ENCODE measurements around the gene TPX2. TPM values are rescaled to one million over a fixed set of nuclear protein-coding genes. Genes with fewer than 3 reads are reported as not detected.
"Not testable (repeated sequence)": the region's sequence is repeated elsewhere in the genome, so short reads cannot be mapped to it uniquely, and the experiment has no call there.

The TPX2 gene
- total RNA-seq, 2 experiments from 2014 or later: 166 to 175 TPM

- CTCF ChIA-PET: no interaction called here
- peaks cover 4% of the 10 kb centered on the region for H3K4me1 Mint-ChIP-seq (ENCODE audit: low read depth)
- intact Hi-C loops (cut with micrococcal nuclease): no loop called here
- DNase-seq: no peak
- peaks cover 3% of the 10 kb centered on the region for H3K27me3 Mint-ChIP-seq (ENCODE audit: low read depth)
- H3K36me3 Mint-ChIP-seq (ENCODE audit: low read depth): no peaks in the 10 kb centered on the region
- H3K9me3 Mint-ChIP-seq: no peaks in the 10 kb centered on the region
- H3K4me3 Mint-ChIP-seq: no peak overlapping the region
- no peak overlapping the region for H3K27ac Mint-ChIP-seq
These were observed 87.0 kb downstream of the TPX2 start for GRCh38 chr20:31826074-31826473.

GRCh38 chr20:31827059-31827458 is 88.0 kb downstream of the TPX2 start:
- peaks cover 4% of the 10 kb centered on the region for H3K4me1 Mint-ChIP-seq (ENCODE audit: low read depth)
- CTCF ChIA-PET: interaction anchor here (0.8 kb wide), 1 partner anchor 214 kb away, joined by 3 read pairs; no protein-coding TSS in a partner anchor
- H3K4me3 Mint-ChIP-seq: no peak overlapping the region
- intact Hi-C loops (cut with micrococcal nuclease): no loop called here
- peaks cover 3% of the 10 kb centered on the region for H3K27me3 Mint-ChIP-seq (ENCODE audit: low read depth)
- DNase-seq: no peak
- H3K9me3 Mint-ChIP-seq: no peaks in the 10 kb centered on the region
- no peak overlapping the region for H3K27ac Mint-ChIP-seq
- no peaks in the 10 kb centered on the region for H3K36me3 Mint-ChIP-seq (ENCODE audit: low read depth)

DNA sequence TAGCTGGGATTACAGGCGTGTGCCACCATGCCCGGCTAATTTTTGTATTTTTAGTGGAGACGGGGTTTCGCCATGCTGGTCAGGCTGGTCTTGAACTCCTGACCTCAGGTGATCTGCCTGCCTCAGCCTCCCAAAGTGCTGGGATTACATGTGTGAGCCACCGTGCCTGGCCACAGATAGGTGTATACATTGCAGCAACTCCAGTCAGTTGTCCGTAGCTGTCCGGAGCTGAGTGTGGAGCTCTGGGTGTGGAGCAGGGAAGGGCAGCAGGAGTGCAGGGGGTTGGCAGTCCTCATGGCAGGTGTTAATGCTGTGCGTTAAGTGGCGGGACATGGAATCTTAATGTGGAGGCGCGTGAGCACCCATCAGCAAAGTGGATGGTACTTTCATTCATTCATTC is 88.9 kb downstream of the TPX2 start:
- intact Hi-C loops (cut with micrococcal nuclease): not testable (repeated sequence)
- CTCF ChIA-PET: interaction anchor here (0.6 to 0.7 kb wide), 2 partner anchors 24 to 135 kb away, joined by 3 to 5 read pairs; no protein-coding TSS in a partner anchor

DNA sequence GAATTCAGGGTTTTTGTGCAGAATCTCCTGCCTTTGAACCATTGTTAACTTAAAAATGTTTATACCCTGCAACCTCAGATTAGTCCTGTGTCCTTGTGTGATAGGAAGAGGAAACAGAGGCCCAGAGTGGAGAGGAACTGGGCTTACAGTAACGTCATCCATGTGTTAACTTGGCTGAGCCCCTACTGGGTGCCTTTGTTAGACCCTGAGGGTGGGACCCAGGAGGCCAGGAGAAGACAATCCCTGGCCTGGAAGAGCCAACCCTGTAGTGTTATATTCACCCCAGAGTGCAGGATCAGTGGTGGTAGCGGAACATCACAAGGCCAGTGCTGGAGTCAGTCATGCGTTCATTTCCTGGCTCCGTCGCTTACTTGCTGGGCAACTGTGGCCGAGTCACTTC is 90.6 kb downstream of the TPX2 start:
- Mint-ChIP-seq H3K27ac (no peak overlapping the region), H3K4me3 (no peak overlapping the region), H3K36me3 (ENCODE audit: low read depth) (no peaks in the 10 kb centered on the region), H3K4me1 (ENCODE audit: low read depth) (no peaks in the 10 kb centered on the region), H3K9me3 (no peaks in the 10 kb centered on the region), H3K27me3 (ENCODE audit: low read depth) (no peaks in the 10 kb centered on the region)
- intact Hi-C loops (cut with micrococcal nuclease): no loop called here
- no peak for DNase-seq
- CTCF ChIA-PET: interaction anchor here (1.0 to 1.8 kb wide), 2 partner anchors 15 to 19 kb away, joined by 3 to 7 read pairs; no protein-coding TSS in a partner anchor

More for the DNA sequence above, 88.9 kb downstream of the TPX2 start:
- not testable (repeated sequence) for H3K27me3 Mint-ChIP-seq (ENCODE audit: low read depth); H3K9me3 Mint-ChIP-seq; DNase-seq; H3K4me3 Mint-ChIP-seq; H3K36me3 Mint-ChIP-seq (ENCODE audit: low read depth); H3K4me1 Mint-ChIP-seq (ENCODE audit: low read depth); H3K27ac Mint-ChIP-seq

DNA sequence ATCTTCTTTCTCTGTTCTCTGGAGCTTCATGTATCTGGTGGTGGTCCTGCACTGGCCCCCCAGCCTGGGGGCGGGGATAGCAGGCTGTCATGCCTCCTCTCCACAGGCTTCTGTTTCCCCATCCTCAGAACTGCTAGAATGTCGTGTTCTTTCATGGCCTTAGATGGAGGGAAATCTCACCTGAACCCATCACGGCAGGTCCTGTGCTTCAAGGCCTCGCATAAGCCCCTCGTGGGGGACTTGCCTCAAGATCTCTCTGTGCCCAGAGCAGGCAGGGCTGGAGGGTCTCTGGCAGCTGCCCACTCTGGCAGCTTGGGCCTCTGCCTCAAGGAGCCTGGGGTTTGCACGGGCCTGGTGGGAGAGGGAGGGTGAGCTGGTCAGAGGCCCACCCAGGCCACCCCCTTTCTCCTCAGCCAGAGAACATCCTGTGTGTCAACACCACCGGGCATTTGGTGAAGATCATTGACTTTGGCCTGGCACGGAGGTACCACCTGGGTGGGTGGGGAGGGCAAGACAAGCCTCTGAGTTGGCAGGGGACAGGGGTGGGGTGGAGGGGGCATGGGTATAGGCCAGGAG is 91.4 kb downstream of the TPX2 start:
- CTCF ChIA-PET: interaction anchor here (1.0 to 2.3 kb wide), 3 partner anchors 8 to 18 kb away, joined by 3 to 7 read pairs (median 5); no protein-coding TSS in a partner anchor
- H3K4me1 Mint-ChIP-seq (ENCODE audit: low read depth): no peaks in the 10 kb centered on the region
- intact Hi-C loops (cut with micrococcal nuclease): no loop called here
- no peak overlapping the region for H3K27ac Mint-ChIP-seq
- no peaks in the 10 kb centered on the region for H3K9me3 Mint-ChIP-seq
- no peak for DNase-seq
- H3K4me3 Mint-ChIP-seq: no peak overlapping the region
- H3K36me3 Mint-ChIP-seq (ENCODE audit: low read depth): no peaks in the 10 kb centered on the region
- H3K27me3 Mint-ChIP-seq (ENCODE audit: low read depth): no peaks in the 10 kb centered on the region

DNA sequence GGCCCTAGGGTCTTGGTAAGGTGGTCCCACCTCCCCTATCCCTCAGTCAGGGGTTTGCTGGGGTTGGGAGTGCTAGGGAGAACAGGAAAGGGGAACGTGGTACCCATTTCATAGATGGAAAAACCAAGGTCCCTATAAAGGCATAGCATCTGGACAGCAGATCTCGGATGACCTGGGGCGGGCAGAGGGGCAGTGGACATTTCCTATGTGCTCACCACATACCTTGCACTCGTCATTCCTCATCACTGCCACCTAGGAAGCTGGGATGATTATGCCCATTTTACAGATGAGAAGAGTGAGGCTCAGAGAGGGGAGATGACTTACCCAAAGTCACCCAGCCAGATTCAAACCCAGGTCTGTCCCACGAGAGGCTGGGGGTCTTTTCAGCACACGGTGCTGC is 92.1 kb downstream of the TPX2 start:
- intact Hi-C loops (cut with micrococcal nuclease): no loop called here
- H3K27ac Mint-ChIP-seq: no peak overlapping the region
- no peaks in the 10 kb centered on the region for H3K36me3 Mint-ChIP-seq (ENCODE audit: low read depth)
- CTCF ChIA-PET: interaction anchor here (1.0 to 2.3 kb wide), 2 partner anchors 9 to 199 kb away, joined by 3 to 5 read pairs; no protein-coding TSS in a partner anchor
- H3K4me3 Mint-ChIP-seq: no peak overlapping the region
- H3K9me3 Mint-ChIP-seq: no peaks in the 10 kb centered on the region
- H3K27me3 Mint-ChIP-seq (ENCODE audit: low read depth): no peaks in the 10 kb centered on the region
- peaks cover 2% of the 10 kb centered on the region for H3K4me1 Mint-ChIP-seq (ENCODE audit: low read depth)
- DNase-seq: no peak

DNA sequence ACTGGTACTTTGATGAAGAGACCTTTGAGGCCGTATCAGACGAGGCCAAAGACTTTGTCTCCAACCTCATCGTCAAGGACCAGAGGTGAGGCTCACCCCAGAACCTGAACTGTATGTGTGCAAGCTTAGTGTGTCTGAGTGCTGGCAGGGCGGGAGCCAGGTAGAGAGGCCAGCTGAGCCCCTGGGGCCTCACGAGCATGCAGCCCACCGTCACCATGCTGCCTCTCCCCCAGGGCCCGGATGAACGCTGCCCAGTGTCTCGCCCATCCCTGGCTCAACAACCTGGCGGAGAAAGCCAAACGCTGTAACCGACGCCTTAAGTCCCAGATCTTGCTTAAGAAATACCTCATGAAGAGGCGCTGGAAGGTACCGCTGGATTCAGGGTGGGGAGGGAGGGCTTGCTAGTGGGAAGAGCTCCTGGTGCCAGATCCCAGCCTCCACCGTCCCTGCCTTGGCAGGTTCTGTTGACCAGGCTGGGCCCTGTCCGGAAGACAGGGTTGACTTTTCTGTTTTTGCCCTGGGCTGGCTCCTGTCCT is 92.7 kb downstream of the TPX2 start:
- no peaks in the 10 kb centered on the region for H3K27me3 Mint-ChIP-seq (ENCODE audit: low read depth)
- H3K9me3 Mint-ChIP-seq: no peaks in the 10 kb centered on the region
- intact Hi-C loops (cut with micrococcal nuclease): no loop called here
- no peaks in the 10 kb centered on the region for H3K36me3 Mint-ChIP-seq (ENCODE audit: low read depth)
- CTCF ChIA-PET: interaction anchor here (1.0 to 2.3 kb wide), 2 partner anchors 9 to 199 kb away, joined by 3 to 5 read pairs; no protein-coding TSS in a partner anchor
- no peak for DNase-seq
- H3K4me1 Mint-ChIP-seq (ENCODE audit: low read depth): peaks cover 3% of the 10 kb centered on the region
- no peak overlapping the region for H3K27ac Mint-ChIP-seq
- no peak overlapping the region for H3K4me3 Mint-ChIP-seq

DNA sequence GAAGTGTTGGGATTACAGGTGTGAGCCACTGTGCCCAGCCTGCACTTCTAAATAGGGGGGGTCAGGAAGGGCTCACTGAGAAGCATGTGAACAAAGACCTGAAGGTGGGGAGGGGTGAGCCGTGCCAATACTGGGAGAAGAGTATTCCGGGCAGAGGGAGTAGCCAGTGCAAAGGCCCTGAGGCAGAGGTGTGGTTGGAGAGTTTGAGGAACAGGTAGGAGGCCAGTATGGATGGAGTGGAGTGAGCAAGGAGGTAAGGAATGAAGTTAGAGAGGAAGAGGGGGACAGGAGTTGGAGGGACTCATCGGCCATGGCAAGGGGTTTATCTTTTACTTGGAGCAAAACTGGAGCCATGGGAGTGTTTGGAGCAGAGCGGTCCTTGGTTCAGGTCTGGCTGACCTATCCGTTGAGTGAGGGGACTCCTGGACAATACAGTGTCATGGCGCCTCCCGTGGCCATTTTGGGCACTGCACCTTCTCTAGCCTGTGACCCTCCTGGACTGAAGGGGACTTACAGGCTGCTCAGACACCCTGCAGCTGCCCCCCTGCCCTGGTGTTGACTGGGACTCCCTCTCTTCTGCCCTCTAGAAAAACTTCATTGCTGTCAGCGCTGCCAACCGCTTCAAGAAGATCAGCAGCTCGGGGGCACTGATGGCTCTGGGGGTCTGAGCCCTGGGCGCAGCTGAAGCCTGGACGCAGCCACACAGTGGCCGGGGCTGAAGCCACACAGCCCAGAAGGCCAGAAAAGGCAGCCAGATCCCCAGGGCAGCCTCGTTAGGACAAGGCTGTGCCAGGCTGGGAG is 94.2 kb downstream of the TPX2 start:
- H3K36me3 Mint-ChIP-seq (ENCODE audit: low read depth): no peaks in the 10 kb centered on the region
- no peaks in the 10 kb centered on the region for H3K27me3 Mint-ChIP-seq (ENCODE audit: low read depth)
- H3K9me3 Mint-ChIP-seq: no peaks in the 10 kb centered on the region
- H3K27ac Mint-ChIP-seq: no peak overlapping the region
- intact Hi-C loops (cut with micrococcal nuclease): no loop called here
- peak; percentile 72 for DNase-seq
- CTCF ChIA-PET: interaction anchor here (0.6 to 2.3 kb wide), 7 partner anchors 8 to 193 kb away, joined by 3 to 7 read pairs (median 3); no protein-coding TSS in a partner anchor
- H3K4me1 Mint-ChIP-seq (ENCODE audit: low read depth): peaks cover 3% of the 10 kb centered on the region
- H3K4me3 Mint-ChIP-seq: no peak overlapping the region

GRCh38 chr20:31833931-31834521 is 94.9 kb downstream of the TPX2 start:
- Mint-ChIP-seq H3K27me3 (ENCODE audit: low read depth) (no peaks in the 10 kb centered on the region), H3K4me3 (no peak overlapping the region), H3K4me1 (ENCODE audit: low read depth) (peaks cover 3% of the 10 kb centered on the region), H3K27ac (no peak overlapping the region), H3K36me3 (ENCODE audit: low read depth) (no peaks in the 10 kb centered on the region), H3K9me3 (no peaks in the 10 kb centered on the region)
- intact Hi-C loops (cut with micrococcal nuclease): no loop called here
- DNase-seq: no peak
- CTCF ChIA-PET: interaction anchor here (0.6 to 2.3 kb wide), 6 partner anchors 8 to 192 kb away, joined by 3 to 7 read pairs (median 4); no protein-coding TSS in a partner anchor

- H3K4me3 Mint-ChIP-seq: no peak overlapping the region
- CTCF ChIA-PET: interaction anchor here (1.2 to 3.5 kb wide), 3 partner anchors 11 to 117 kb away, joined by 3 to 17 read pairs (median 15); no protein-coding TSS in a partner anchor
These were observed 96.5 kb downstream of the TPX2 start for GRCh38 chr20:31835554-31835953.

DNA sequence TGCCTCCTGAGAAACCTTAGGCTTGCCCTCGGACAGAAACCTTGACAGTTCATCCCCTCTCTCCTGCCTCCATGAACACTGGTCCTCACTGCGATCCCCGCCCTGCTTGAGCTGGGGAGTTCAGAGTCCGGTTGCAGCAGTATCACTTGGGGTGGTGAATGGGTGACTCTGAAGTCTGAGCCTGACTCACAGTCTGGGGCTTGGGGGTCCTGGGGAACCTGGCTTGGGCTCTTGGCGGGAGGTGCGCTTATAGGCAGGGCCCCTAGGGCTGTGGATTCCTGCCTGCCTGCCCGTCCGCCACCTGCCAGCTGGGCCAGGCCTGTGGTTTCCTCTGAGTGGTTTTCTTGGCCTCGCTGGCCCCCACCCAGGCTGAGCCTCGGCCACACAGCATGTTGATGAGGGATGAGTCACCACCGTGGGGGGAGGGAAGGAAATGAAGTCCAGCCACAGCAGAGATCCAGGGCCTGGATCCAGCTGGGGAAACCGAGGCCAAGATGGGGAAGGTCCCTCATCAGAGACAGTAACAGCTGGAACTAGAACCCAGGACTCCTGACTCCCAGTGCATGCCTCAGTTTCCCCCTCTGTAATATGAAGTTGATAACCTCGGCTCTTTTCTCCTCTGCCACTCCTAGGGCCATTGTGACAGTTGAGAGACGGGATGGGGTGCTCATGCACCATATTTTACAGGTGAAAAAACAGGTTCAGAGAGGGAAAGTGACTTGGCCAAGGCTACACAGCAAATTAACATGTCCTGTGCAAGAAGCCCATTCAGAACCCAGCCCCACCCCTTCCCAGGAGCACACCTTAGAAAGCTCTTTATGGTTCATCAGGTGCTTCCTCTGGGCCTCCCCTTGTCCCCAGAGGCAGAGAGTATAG is 97.1 kb downstream of the TPX2 start:
- H3K9me3 Mint-ChIP-seq: no peaks in the 10 kb centered on the region
- H3K36me3 Mint-ChIP-seq (ENCODE audit: low read depth): no peaks in the 10 kb centered on the region
- DNase-seq: peak; percentile 18
- no peak overlapping the region for H3K27ac Mint-ChIP-seq
- intact Hi-C loops (cut with micrococcal nuclease): no loop called here
- peaks cover 3% of the 10 kb centered on the region for H3K4me1 Mint-ChIP-seq (ENCODE audit: low read depth)
- no peak overlapping the region for H3K4me3 Mint-ChIP-seq
- H3K27me3 Mint-ChIP-seq (ENCODE audit: low read depth): no peaks in the 10 kb centered on the region
- CTCF ChIA-PET: interaction anchor here (1.1 to 3.5 kb wide), 5 partner anchors 11 to 116 kb away, joined by 3 to 18 read pairs (median 15); no protein-coding TSS in a partner anchor

More at GRCh38 chr20:31835554-31835953, 96.5 kb downstream of the TPX2 start:
- Mint-ChIP-seq H3K4me1 (ENCODE audit: low read depth) (peaks cover 3% of the 10 kb centered on the region), H3K27ac (no peak overlapping the region), H3K27me3 (ENCODE audit: low read depth) (no peaks in the 10 kb centered on the region), H3K36me3 (ENCODE audit: low read depth) (no peaks in the 10 kb centered on the region), H3K9me3 (no peaks in the 10 kb centered on the region)
- intact Hi-C loops (cut with micrococcal nuclease): no loop called here
- DNase-seq: no peak
